GM20431 (cell line): ENCODE data around the gene SDHB.

ENCODE experiments used
- in situ Hi-C: fragments of 300-500 bp; cut with MseI, MboI; formaldehyde crosslinking; loops from one replicate; pipeline ENCODE4 v1.15.0; 2020; ENCODE audit warnings: low sequenced_read_pairs; ENCODE audit not compliant: unreplicated experiment

SDHB gene

DNA sequence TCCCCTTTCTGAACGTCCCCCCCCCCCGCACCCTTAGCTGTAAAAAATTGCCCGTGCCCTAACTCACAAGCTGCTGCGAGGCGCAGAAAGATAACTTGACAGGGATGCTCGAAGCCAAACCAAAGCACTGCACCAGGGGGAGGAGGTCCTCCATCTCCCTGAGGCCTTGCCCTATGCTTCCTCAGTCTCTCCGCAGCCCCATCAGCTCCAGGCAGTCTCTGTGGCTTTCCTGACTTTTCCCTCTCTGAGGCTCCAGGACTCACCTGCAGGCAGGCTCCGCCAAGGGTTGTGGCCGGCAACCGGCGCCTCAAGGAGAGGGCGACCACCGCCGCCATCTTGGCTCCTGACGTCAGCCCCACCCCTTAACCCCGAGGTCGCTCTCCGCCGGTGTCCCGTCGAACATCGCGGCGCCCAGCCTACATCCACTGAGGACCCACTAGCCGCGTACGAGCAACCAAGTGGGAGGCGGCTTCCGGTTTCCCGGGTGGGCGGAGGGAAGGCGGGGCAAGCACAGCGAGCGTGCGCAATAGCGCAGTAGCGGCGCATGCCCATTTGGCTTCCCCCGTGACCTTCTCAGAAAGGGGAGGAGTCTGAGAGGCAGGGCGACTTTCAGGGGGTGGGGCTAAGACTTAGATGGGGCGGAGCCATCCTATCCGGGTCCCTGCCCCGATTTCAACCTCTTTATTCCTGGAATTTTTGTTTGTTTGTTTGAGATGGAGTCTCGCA, at the start of gene SDHB:
TSS of gene SDHB (minus strand) at position 348 of the 726 bp plus-strand sequence. CDS start at position 335, 13 bp downstream.
- in situ Hi-C loops, result loop anchor here (25.0 kb wide), 1 partner anchor 183 kb away; the partner anchor contains the start of gene PADI3

DNA sequence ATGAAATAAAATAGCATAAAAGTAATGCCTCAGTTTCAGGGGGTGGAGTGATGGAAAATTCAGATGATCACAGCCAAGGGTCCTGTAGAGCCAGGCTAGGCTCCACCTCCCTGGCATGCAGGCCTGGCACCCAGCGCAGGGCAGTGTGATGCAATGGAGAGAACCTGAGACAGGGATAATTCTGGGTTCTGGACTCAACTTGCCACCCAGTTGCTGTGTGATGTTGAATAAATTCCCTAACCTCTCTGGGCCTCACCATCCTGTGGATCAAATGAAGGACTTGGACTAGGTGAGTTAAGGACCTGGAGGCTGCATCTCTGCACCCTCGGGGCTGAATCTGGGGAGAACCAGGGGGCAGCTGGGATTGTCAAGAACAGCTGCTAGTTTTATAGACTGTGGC, 48.4 kb upstream of the SDHB start:
- in situ Hi-C loops, result no loop called here

DNA sequence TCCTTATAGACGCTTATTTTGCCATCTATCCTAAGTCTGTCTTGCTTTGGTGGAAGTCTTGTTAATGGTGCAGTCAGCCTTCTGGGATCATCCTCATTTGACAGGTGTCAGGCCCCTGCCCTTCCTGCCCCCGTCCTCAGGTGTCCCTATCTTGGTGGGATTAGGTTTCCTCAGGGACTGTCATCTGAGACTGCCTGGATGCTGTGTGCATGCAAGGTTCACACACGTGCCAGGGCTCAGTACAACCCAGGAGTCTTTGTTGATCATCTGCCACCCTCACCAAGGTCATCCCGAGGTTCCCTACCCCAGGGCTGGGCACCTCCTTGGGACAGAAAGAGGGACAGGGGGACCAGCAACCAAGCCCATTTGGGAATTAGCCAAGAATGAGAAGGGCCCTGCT, 47.4 kb upstream of the SDHB start:
- in situ Hi-C loops, result no loop called here

DNA sequence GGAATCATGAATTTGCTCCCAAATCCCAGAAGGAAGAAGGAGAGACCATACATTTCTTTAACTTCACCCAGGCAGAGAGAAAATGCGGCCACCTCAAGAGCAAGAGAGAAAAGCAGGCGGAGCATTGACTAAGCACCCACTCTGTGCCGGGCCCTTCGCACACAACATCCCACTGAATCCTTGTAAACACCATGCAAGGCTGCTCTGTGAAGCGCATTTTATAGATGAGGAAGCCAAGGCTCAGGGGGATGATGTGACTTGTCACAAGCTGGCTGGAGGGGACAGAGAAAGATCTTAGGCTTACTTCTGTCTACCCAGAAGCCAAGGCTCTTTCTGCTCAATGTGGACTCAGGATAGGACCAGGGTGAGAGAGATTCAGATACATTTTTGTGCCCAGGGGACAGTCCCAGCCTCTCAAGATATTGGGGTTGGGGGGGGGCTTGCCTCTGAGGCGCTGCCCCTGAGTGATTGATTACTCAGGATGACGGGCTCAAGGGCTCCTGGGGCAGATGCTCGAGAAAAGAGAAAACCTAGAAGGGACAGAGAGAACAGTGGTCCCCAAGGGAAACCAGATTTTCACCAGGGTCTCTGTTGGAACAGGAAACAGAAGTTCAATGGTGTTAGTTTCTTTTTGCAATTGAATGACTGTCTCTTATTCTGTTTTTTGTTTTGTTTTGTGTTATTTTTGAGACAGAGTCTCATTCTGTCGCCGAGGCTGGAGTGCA, 45.9 kb upstream of the SDHB start:
- in situ Hi-C loops, result no loop called here

DNA sequence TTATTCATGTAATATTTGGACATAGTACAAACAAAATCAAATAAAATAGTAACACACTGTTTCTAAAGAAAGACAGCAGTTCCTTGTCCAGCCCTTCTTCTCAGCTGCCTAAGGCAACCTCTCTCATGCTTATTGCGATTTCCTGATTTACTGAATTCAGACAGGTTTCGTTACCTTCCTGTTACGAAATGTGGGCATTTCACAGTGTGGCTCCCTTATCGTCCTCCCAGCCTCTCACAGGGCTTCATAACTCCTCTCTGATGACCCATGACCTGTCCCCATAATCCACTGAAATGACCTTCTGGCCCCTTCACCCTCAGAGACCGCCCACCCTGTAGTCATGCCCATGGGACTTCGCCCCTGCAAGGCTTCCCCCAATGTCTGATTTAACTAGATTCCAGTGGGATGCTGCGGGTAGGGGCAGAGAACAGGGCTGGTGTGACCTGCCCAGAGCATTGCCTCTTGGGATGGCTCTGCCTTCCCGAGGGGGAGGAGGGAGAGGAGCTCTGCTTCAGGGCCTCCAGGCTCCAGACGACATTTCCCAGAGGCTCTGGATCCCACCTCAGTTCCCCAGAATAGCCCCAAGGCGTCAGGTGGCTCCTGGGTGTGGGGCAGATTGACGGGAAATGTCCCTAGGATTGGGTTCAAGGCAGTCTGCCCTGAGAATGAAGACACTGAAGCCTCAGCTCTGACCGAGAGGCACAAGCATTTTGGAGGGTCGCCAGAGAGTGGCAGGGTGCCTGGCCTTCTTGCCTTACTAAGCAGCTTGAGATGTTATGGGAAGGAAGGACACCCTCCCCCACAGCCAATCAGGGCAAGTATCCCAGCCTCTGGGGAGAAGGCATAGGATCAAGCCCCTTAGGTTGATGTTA, 44.9 kb upstream of the SDHB start:
- in situ Hi-C loops, result no loop called here

DNA sequence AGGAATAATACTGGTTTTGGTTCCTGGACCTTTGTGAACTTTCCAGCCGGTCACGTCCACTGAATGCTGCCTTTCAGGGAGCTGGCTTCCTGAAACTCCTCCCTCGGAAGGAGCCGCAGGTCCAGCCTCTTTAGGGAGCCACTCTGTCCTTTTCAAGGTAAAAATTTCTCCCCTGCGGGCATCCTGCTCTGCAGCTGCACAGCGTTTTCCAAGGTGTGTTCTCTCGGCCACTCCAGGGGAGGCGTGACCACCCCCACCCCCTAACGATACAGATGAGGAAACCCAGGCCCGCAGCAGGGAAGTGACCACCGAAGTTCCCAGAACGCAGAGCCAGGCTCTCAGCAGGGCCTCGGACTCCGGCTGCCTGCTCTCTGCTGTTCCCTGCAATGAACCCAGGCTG, 44.0 kb upstream of the SDHB start:
- in situ Hi-C loops, result no loop called here

DNA sequence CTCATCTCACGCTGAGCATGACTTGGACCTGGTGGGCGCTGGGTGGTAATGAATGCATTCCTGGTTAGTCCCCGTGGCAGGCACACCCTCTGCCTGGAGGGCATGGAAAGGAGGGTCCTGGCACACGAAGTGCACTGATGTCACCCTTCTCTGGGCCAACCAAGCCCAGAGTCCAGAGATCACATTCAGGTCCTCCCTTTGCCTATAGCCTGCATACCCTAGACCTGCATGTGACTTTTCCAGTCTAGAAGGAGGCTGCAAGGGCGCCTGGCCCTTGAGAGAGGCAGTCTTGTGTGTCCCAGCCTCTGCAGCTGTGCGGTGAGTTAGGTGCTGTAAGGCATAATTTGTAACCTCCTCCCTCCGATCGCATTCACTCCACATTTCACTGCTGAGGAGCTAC, 43.3 kb upstream of the SDHB start:
- in situ Hi-C loops, result no loop called here

DNA sequence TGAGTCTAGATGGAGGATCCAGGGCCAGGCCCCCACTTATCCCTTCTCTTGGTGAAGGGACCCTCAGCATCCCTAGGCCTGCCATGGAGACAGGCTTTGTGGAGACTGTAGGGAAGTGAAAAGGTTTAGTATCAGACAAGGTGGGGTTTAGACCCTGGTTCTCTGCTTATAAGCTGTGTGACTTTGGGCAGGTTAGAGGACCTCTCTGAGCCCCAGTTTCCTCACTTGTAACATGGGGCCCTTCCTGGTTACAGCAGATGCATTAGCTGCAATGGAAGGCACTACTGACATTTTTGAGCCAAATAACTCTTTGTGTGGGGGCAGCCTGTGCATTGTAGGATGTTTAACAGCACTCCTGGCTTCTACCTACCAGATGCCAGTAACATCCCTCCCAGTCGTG, 42.8 kb upstream of the SDHB start:
- in situ Hi-C loops, result no loop called here

DNA sequence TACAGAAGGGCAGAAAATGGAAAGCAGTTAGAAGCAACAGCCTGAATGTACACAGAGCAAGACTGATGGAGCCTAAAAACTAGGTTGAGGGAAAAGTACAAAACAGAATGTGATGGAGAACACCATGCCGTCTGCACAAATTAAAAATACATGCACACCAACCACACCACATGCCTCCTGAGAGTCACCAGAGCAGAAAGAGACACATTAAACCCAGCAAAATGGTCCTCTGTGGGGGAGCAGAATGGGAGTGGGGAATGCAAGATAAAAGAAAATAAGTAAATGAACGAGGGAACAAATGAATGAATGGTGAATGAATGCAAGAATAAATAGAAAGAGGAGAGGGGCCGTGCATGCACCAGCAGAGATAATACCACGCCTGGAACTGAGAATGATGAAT, 41.3 kb upstream of the SDHB start:
- in situ Hi-C loops, result no loop called here

DNA sequence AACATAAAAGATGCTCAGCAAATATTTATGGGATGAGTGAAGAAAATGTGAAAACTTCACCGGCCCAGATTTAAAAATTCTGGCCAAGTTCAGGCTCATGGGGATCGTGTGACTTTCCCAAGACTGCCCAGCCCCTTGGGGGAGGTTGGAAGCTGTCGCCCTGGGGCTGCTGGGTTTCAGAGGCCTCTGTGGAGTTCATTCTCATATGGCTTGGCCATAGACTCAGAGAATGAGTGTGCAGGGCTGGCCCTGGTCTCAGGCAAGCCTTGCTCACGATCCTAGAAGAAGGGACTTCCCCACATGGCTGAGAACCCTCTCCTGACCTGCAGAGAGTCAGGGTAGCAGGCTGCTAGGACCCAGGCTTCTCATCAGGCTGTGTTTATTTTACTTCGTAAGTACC, 40.8 kb upstream of the SDHB start:
- in situ Hi-C loops, result no loop called here

DNA sequence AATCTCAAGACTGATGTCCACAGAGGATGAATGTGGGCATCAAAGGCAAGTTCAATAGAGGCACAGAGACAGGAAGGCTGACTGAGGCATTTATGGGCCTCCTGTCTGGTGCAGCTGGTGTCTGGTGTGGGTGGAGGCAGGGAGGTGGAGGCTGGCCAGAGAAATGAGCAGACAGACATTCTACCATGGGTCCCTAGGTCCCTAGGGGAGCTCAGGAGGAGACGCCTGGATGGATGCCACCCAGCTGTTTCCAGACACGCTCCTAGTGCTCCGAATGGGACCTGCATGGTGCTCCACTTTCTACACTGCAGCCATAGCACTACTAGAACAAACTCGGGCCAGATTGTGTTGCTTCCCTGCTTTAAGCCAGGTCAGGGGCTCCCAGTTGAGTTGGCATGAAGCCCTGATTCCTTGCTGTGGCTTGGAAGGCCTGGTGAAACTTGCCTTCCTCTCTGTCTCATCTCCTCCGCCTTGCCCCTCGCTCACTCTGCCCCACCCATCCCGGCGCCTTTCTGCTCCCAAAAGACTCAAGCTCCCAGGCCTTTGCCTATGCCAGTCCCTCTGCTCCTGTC, 40.1 kb upstream of the SDHB start:
- in situ Hi-C loops, result no loop called here

DNA sequence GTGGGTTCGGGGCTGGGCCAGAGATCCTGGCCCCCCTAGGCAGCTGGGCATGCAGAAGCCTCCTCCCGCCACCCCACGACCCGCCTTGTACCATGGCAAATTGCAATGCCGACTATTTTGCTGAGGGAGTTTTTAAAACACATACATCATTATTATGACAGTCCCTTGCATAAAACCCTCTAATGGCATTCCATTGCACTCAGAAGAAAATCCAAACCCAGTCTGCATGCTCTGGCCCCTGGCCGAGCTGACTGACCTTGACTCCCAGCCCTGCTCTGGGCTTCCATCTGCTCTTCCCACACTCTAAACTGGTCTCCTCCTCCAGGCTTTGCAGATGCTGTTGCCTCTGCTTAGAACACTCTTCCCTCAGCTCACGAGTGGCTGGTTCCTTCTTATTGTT, 37.4 kb upstream of the SDHB start:
- in situ Hi-C loops, result no loop called here

DNA sequence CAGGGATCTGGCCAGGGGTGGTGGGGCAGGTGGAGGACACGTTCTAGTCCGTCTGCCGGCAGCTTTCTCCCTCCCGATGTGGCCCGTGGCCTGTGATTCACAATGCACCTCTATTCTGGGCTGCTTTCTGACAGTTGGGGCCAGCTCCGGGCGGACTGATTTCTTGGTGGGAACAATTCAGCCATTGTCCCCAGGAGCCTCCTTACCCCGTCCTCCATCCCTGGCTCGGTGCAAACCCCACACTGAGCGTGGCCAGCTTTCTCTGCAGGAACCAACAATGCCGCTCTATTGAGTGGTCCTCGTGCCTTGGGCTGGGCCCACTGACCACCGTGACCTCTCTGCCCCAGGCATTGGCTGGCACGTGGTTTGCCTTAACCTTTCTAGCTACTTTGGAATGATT, 35.7 kb upstream of the SDHB start:
- in situ Hi-C loops, result no loop called here

DNA sequence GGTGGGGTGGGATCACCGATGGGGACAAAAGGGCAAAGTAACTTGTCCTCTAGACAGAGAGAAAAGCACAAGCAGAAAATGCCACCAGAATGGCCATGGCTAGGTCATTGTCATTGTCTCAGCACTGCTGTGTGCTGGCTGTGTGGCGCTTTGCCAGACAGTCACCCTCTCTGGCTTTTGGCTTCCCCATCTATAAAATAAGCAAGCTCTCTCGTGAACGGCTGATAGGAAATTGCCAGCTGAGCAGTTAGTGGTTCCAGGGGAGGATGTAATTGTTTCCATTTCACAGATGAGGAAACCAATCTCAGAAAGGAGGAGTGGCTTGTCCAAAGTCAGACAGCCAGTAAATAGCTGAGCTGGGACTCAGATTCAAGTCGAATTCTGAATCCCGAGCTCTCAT, 32.9 kb upstream of the SDHB start:
- in situ Hi-C loops, result no loop called here

DNA sequence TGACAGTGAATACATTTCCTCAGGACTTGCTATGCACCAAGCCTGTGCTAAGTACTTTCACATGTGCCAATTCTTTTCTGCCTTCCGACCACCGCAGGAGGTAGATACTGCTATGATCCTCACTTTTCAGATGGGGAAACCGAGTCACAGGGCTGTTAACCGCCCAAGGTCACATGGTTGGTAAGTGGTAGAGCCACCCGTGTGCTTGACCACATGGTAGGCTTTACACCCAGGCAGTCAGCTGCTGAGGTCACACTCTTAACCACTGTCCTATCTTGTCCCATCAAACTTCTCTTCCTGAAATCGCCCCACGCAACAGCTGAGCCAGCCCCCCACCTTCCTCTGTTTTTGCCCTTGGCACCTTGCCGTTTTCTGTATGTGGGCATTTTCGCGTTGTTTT, 31.0 kb upstream of the SDHB start:
- in situ Hi-C loops, result no loop called here

DNA sequence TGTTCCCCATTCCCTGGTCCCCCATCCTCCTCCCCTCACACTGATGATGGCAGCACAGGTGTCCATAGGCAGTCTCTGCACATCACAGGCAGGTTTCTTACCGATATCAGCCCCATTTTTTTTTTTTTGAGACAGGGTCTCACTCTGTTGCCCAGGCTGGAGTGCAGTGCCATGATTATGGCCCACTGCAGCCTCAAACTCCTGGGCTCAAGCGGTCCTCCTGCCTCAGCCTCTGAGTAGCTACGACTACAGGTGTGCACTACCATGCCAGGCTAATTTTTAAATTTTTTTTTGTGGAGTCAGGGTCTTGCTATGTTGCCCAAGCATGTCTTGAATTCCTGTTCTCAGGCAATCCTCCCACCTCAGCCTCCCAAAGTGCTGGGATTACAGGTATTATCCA, 28.9 kb upstream of the SDHB start:
- in situ Hi-C loops, result no loop called here

DNA sequence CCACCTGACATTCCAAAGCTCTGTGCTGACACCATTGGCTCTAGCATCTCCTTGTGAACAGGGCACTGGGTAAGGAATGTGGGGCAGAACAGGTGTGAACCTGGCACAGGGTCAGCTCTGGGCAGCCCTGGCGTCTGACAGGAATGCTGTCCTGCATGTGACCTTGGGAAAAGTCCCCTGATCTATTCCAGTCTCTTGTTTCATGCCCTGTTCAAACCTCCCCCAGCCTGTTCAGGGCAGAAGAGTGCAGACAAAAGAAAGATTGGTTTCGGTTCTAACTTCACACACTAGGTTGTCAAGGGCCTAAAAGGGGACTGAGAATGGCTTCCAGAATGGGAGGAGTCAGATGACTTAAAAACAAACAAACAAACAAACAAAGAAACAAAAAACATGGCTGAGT, 27.6 kb upstream of the SDHB start:
- in situ Hi-C loops, result no loop called here

DNA sequence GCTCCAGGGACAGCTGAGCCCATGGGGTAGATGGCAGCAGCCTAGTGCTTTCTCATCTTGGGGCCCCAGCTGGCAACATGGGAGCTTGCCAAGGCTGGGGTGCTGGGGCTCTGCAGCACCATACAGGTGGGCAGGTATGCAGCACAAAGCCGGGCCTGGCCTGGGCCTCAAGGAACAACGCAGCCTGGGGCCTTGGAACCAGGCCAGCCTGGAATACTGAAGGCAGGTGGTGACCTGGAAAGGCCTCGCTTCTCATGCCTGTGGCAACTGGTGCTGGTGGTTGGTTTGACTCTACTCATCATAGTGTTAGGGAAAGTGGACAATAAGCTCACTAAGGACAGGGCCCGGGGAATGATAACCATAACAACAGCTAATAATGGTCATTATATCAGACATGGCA, 27.0 kb upstream of the SDHB start:
- in situ Hi-C loops, result no loop called here

DNA sequence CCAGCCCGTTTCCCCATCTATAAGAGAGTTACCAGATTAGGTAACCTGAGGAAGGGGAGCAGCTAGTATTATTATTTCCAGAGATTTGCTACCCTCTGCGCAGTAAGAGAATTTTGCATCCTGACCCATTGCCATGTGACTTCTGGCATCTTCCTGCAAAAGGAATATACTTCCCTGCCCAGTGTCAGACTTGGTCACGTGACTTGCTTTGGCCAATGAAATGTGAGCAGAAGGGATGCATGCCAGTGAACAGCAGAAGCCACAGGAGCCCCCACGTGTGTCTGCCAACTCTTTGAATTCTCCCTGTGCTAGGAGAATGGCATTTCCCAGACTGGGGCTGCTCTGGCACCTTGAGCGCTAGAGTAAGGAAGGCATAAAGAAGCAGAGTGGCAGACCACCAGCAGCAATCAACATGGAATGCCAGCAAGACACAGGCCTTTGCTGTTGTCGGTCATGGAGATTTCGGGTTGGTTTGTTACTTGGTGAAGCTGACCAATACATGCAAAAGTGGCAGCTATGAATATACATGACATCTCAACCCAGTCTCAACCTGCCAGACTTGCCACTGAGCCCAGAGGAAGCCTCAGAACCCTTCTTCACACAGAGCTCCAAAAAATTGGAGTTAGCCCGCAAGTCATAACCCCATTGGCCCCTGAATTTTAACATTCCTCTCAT, 26.4 kb upstream of the SDHB start:
- in situ Hi-C loops, result no loop called here
